Fibroblast of peridontal ligament (primary cell): ENCODE data around the gene C16orf87.

Source experiments
- DNase-seq: peaks from one replicate; pipeline ENCODE4 v3.0.0-alpha.2; 2010; ENCODE audit errors: extremely low read depth

The C16orf87 gene

DNA sequence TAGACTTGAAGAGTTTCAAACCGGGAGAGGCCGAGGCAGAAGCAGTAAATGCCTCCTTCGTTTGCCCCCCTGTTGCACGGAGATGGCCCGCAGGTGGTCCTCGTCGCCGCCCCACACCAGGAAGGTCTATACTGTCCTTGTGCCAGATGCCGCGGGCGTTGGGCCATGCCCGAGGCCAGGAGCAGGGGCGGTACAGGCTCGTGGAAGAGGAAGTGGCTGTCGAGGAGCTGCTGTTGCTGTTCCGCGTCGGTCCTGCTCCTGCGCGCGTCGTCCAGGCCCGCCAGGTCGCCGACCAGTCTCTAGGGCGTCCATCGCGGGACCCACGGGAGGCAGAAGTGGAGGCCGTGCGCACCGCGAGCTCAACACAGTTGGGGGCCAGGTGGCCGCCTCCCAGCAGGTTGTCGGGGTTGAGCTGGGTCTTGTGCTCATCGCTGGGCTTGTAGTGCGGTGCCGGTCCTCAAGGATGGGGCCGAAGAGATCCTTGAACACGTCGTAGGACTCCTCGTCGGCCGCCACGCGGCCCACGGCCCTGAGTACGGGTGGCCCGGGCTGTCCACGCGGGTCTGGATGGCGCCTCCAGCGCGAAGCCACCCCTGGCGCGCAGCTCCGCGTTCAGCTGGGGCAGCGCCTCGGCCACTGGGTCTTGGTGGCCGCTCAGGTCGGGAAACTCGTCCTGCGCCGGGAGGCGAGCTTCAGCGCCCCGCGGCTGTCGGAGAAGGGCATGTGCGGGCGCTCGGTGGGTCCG is 13.1 kb upstream of the C16orf87 start:
- DNase-seq: no peak

GRCh38 chr16:46842192-46842895 is 11.4 kb upstream of the C16orf87 start:
- no peak for DNase-seq

- DNase-seq: no peak
Observed at GRCh38 chr16:46839986-46840443, 9.0 kb upstream of the C16orf87 start.

DNA sequence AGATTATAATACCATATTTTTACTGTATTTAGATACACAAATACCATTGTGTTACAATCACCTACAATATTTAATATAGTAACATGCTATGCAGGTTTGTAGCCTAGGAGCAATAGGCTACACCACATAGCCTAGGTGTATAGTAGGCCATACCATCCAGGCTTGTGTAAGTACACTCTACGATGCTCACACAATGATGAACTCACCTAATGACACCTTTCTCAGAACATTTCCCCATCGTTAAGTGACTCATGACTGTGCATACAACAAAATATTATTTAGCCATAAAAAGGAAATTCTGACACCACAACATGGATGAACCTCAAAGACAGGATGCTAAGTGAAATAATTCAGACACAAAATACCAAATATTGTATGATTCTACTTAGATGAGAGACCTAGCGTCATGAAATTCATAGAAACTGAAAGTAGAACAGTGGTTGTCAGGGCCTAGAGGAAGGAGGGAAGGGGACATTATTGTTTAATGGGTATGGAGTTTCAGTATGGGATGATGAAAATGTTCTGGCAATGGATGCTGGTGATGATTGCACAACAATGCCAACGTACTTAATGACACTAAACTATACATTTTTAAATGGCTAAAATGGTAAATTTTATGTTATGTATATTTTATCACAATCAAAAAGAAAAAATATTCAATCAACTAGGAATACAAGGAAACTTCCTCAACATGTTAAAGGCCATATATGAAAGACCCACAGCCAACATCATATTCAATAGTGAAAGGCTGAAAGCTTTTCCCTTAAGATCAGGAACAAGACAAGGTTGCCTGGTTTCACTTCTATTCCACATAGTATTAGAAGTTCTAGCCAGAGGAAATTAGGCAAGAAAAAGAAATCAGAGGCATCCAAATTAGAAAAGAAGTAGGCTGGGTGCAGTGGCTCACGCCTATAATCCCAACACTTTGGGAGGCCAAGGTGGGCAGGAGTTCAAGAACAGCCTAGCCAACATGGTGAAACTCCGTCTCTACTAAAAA is 5.9 kb upstream of the C16orf87 start:
- DNase-seq: no peak

- DNase-seq: peak; percentile 62
Observed at GRCh38 chr16:46833460-46833800, 2.5 kb upstream of the C16orf87 start.

DNA sequence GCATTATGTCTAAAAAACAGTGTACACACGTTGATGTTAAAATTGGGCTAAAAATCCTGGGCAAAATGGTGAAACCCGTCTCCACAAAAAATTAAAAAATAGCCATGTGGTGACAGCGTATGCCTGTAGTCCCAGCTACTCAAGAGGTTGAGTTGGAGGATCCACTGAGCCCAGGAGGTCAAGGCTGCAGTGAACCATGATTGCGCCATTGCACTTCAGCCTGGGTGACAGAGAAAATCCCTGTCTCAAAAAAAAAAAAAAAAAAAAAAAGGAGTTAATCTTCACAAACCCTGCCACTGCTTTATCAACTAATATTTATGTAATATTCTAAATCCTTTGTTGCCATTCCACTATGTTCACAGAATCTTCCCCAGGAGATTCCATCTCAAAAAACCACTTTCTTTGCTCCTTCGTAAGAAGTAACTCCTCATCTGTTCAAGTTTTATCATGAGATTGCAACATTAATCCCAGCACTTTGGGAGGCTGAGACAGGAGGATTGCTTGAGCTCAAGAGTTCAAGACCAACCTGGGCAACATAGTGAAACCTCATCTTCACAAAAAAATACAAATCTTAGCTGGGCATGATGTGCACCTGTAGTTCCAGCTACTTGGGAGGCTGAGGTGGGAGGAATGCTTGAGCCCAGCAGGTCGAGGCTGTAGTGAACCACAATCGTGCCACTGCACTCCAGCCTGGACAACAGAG is 1.9 kb upstream of the C16orf87 start:
- no peak for DNase-seq

- DNase-seq: no peak
Observed at GRCh38 chr16:46830417-46830901, 521 bp downstream of the C16orf87 start.

DNA sequence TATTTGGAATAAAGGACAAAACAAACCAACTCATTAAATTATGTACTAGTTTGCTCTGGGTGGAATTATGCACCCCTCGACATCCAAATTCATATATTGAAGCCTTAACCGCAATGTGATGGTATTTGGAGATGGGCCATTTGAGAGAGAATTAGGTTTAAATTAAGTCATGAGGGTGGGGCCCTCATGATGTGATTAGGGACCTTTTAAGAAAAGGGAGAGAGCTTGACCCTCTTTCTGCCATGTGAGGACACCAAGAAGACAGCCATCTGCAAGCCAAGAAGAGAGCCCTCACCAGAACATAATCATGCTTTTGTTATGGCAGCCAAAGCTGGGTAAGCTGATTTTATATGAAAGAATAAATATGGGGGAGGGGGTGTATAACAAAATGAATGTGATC is 2.0 kb downstream of the C16orf87 start:
- no peak for DNase-seq

- DNase-seq: no peak
Observed at GRCh38 chr16:46828292-46828691, 2.7 kb downstream of the C16orf87 start.

DNA sequence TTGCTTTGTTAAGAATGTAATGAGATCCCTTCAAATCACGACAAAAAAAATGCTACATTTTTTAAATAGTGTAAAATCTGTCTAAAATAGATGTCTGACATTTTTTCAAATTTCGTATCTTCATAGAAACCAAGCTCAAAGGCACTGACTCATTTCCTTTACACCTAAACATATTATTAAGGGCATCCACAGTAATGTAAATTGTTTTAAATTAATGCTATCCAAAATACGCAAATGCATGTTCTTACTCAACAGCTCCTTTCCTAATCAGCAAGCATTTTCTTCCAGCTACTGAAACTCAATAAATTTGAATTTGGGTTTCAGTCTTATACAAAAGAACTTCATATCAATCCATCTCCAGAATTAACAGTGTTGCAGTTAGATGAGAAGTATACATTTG is 4.3 kb downstream of the C16orf87 start:
- DNase-seq: peak; percentile 30

GRCh38 chr16:46822270-46822669 is 8.7 kb downstream of the C16orf87 start:
- DNase-seq: peak; percentile 58

DNA sequence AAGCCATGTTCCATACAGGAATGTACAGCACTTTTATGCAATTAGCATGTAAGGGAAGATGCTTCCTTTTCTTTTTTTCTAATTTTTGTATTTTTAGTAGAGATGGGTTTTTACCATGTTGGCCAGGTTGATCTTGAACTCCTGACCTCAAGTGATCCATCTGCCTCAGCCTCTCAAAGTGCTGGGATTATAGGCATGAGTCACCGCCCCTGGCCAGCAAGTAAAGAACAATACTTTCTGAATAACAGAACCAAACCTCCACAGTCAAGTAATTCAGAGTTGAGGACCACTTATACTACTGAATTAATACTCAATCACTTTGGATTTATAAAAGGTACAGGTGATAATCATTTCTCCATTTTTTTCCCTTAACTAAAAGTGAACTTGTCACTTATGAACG is 13.0 kb downstream of the C16orf87 start:
- no peak for DNase-seq

- DNase-seq: no peak
Observed at GRCh38 chr16:46814790-46815189, 16.2 kb downstream of the C16orf87 start.

DNA sequence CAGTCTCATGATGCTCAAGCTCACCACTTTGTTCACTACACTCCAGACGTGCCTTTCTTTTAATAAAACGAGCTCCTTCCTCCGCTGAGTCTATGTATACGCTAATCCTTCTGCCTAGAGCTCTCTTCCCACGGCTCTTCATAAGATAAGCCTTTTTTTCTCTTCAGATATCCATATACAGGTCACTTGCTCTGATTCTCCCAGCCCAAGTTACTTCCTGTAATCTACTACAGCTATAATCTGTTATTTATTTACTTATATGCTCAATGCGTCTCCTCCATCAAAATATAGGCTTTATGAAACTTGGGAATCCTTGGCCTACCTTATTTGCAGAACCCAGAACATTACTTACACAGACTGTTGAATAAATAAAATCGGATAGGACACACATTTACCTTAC is 17.4 kb downstream of the C16orf87 start:
- no peak for DNase-seq

- no peak for DNase-seq
Observed at GRCh38 chr16:46812781-46813540, 18.0 kb downstream of the C16orf87 start.

GRCh38 chr16:46811682-46812081 is 19.3 kb downstream of the C16orf87 start:
- no peak for DNase-seq

DNA sequence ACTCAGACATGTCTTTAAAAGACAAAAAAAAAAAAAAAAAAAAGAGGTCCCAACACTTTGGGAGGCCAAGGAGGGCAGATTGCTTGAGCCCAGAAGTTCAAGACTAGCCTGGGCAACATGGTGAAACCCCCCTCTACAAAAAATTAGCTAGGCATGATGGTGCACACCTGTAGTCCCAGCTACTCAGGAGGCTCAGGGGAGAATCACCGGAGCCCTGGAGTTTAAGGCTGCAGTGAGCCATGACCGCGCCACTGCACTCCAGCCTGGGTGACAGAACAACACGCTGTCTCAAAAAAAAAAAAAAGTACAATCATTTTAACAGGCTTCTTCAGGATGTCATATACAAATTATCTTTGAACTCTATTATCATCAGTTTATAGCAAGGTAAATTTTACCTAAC is 22.0 kb downstream of the C16orf87 start:
- DNase-seq: no peak

GRCh38 chr16:46807336-46807735 is 23.6 kb downstream of the C16orf87 start:
- no peak for DNase-seq

DNA sequence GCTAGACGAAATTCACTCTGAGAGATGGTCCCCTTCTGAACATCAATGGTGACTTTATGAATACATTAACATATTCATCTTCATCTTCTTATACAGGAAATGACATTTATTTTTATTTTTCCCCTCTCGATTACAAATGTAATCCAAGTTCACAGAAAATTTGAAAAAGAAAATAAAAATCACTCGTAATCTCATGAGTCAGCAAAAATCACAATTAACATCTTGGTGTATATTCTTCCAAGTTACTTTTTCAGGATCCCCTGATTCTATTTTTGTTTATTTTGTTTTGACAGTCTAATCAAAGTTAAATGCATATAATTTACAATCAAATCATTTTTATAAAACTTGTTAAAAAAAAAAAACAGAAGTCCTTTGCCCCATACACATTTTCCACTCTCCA is 27.6 kb downstream of the C16orf87 start:
- DNase-seq: no peak

DNA sequence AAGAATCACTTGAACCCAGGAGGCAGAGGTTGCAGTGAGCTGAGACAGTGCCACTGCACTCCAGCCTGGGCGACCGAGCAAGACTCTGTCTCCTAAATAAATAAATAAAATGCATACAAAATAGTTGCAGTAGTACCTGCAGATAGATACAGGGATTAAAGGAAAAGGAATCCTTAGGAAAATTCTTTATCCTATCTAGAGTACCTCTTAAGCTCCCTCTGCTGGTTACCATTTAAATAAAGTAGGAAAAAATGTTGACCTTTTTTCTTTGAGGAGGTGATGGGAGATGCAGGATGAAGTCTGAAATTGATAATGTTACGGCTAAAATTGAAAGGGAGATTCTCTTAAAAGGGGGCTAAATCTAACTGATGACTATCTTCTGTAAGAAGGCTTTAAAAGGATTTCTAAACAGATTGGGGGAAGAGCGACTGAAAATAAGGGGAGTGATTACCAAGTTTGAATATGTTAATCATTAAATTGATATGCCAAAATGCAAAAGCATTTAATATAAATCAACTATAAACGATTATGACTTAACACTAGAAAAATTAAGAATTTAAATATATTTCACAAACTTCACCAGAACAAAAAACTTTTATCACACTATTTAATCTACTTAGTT is 29.4 kb downstream of the C16orf87 start:
- DNase-seq: peak; percentile 45
